Measurements from ENCODE around the gene SUGP1.

Gene SUGP1

GRCh38 chr19:19320361-19321140, at the start of gene SUGP1, which contains the start of gene MAU2:
SUGP1 (minus strand) TSS chr19:19320509; CDS start chr19:19320496, 13 bp downstream.
MAU2 (plus strand) TSS chr19:19320829; CDS start chr19:19320860, 31 bp downstream.
- no peak for TF ChIP-seq GATA3 (IDR thresholded peaks at IDR 0.05; ENCODE audit: low read depth, low read length)
- TF ChIP-seq GATA2 (IDR thresholded peaks at IDR 0.05; ENCODE audit: low read depth, low read length): no peak

GRCh38 chr19:19368087-19368486, 47.8 kb upstream of the SUGP1 start:
- TF ChIP-seq GATA2 (IDR thresholded peaks at IDR 0.05; ENCODE audit: low read depth, low read length) (no peak), GATA3 (IDR thresholded peaks at IDR 0.05; ENCODE audit: low read depth, low read length) (no peak)

GRCh38 chr19:19366434-19367396, 46.4 kb upstream of the SUGP1 start:
- TF ChIP-seq GATA2 (IDR thresholded peaks at IDR 0.05; ENCODE audit: low read depth, low read length) (no peak), GATA3 (IDR thresholded peaks at IDR 0.05; ENCODE audit: low read depth, low read length) (no peak)

GRCh38 chr19:19362075-19362474, 41.8 kb upstream of the SUGP1 start:
- no peak for TF ChIP-seq GATA2 (IDR thresholded peaks at IDR 0.05; ENCODE audit: low read depth, low read length)
- no peak for TF ChIP-seq GATA3 (IDR thresholded peaks at IDR 0.05; ENCODE audit: low read depth, low read length)

- TF ChIP-seq GATA3 (IDR thresholded peaks at IDR 0.05; ENCODE audit: low read depth, low read length): no peak
- TF ChIP-seq GATA2 (IDR thresholded peaks at IDR 0.05; ENCODE audit: low read depth, low read length): no peak
Measured at GRCh38 chr19:19361075-19361594, 40.8 kb upstream of the SUGP1 start.

- TF ChIP-seq GATA2 (IDR thresholded peaks at IDR 0.05; ENCODE audit: low read depth, low read length): no peak
- no peak for TF ChIP-seq GATA3 (IDR thresholded peaks at IDR 0.05; ENCODE audit: low read depth, low read length)
Measured at GRCh38 chr19:19356901-19357566, 36.7 kb upstream of the SUGP1 start.

- TF ChIP-seq GATA2 (IDR thresholded peaks at IDR 0.05; ENCODE audit: low read depth, low read length) (no peak), GATA3 (IDR thresholded peaks at IDR 0.05; ENCODE audit: low read depth, low read length) (no peak)
Measured at GRCh38 chr19:19356500-19356899, 36.2 kb upstream of the SUGP1 start.

GRCh38 chr19:19355606-19356139, 35.4 kb upstream of the SUGP1 start:
- TF ChIP-seq GATA3 (IDR thresholded peaks at IDR 0.05; ENCODE audit: low read depth, low read length): no peak
- TF ChIP-seq GATA2 (IDR thresholded peaks at IDR 0.05; ENCODE audit: low read depth, low read length): no peak

GRCh38 chr19:19354932-19355331, 34.6 kb upstream of the SUGP1 start:
- TF ChIP-seq GATA2 (IDR thresholded peaks at IDR 0.05; ENCODE audit: low read depth, low read length): no peak

- TF ChIP-seq GATA3 (IDR thresholded peaks at IDR 0.05; ENCODE audit: low read depth, low read length) (no peak), GATA2 (IDR thresholded peaks at IDR 0.05; ENCODE audit: low read depth, low read length) (no peak)
Measured at GRCh38 chr19:19354007-19354406, 33.7 kb upstream of the SUGP1 start.

- no peak for TF ChIP-seq GATA3 (IDR thresholded peaks at IDR 0.05; ENCODE audit: low read depth, low read length)
- no peak for TF ChIP-seq GATA2 (IDR thresholded peaks at IDR 0.05; ENCODE audit: low read depth, low read length)
Measured at GRCh38 chr19:19352823-19353222, 32.5 kb upstream of the SUGP1 start.

- no peak for TF ChIP-seq GATA3 (IDR thresholded peaks at IDR 0.05; ENCODE audit: low read depth, low read length)
- TF ChIP-seq GATA2 (IDR thresholded peaks at IDR 0.05; ENCODE audit: low read depth, low read length): no peak
Measured at GRCh38 chr19:19349365-19349764, 29.1 kb upstream of the SUGP1 start.

GRCh38 chr19:19348266-19348665, 28.0 kb upstream of the SUGP1 start:
- no peak for TF ChIP-seq GATA3 (IDR thresholded peaks at IDR 0.05; ENCODE audit: low read depth, low read length)
- TF ChIP-seq GATA2 (IDR thresholded peaks at IDR 0.05; ENCODE audit: low read depth, low read length): no peak
